IMR-90 (cell line): Measurements from ENCODE around the gene NKX2-1. TPM values are rescaled to one million over a fixed set of nuclear protein-coding genes. Genes with fewer than 3 reads are reported as not detected.

Source experiments
- ATAC-seq: fragments of 200-7000 bp; cut with Tn5 transposase; 2 replicates; pipeline ENCODE4 v1.9.1; 2020; ENCODE audit warnings: low read depth, mild to moderate bottlenecking, moderate library complexity
- BruUV-seq: library from RNA; stranded (reverse); fragments of 400-500 nt; replicated peaks from 2 replicates; lab custom pipeline; 2021; lab: Mats Ljungman, UMichigan
- CTCF ChIA-PET: fragments of 300-600 bp; formaldehyde crosslinking; extraction: SDS; loops from one replicate; lab custom pipeline; 2021; ENCODE audit warnings: antibody characterized with exemption; lab: Yijun Ruan, JAX
- POLR2A ChIA-PET: fragments of 300-600 bp; sonication (Branson Sonifier 250); formaldehyde crosslinking; loops from one replicate; lab custom pipeline; 2022; ENCODE audit warnings: antibody characterized with exemption; ENCODE audit not compliant: unreplicated experiment; lab: Charles Lee
- DNase-seq: peaks from one replicate; pipeline ENCODE4 v3.0.0; 2013
- H2AFZ ChIP-seq: replicated peaks from 2 replicates; pipeline ENCODE3; 2013; ENCODE audit warnings: low read length, mild to moderate bottlenecking; ENCODE audit not compliant: poor library complexity
- H2AK5ac ChIP-seq: 2 replicates; pipeline ENCODE4 v1.6.1; 2013; ENCODE audit warnings: low read depth, low read length, inconsistent platforms
- H2AK9ac ChIP-seq: replicated peaks from 2 replicates; pipeline ENCODE3; 2013; ENCODE audit warnings: mild to moderate bottlenecking, low read depth, low read length, moderate library complexity; ENCODE audit not compliant: poor library complexity
- H2BK120ac ChIP-seq: 2 replicates; pipeline ENCODE4 v1.6.1; 2013; ENCODE audit warnings: low read depth, low read length, inconsistent platforms
- H2BK15ac ChIP-seq: 3 replicates; pipeline ENCODE4 v1.6.1; 2013; ENCODE audit warnings: low read depth, low read length, inconsistent platforms
- H2BK20ac ChIP-seq: 2 replicates; pipeline ENCODE4 v1.6.1; 2013; ENCODE audit warnings: low read depth, mild to moderate bottlenecking, inconsistent platforms, low read length, moderate library complexity
- H2BK5ac ChIP-seq: 2 replicates; pipeline ENCODE4 v1.6.1; 2013; ENCODE audit warnings: mild to moderate bottlenecking, low read depth, low read length, inconsistent platforms; ENCODE audit not compliant: poor library complexity, severe bottlenecking
- H3K14ac ChIP-seq: replicated peaks from 2 replicates; pipeline ENCODE4 v1.6.1; 2013; ENCODE audit warnings: low read depth, low read length, inconsistent platforms
- H3K18ac ChIP-seq: 2 replicates; pipeline ENCODE4 v1.6.1; 2013; ENCODE audit warnings: low read depth, low read length, control low read depth
- H3K23ac ChIP-seq: 2 replicates; pipeline ENCODE4 v1.6.1; 2013; ENCODE audit warnings: low read depth, low read length, inconsistent platforms
- H3K27ac ChIP-seq: 2 replicates; pipeline ENCODE4 v1.5.1; 2013; ENCODE audit warnings: mild to moderate bottlenecking, control low read depth, low read length; ENCODE audit not compliant: insufficient read depth
- H3K27me3 ChIP-seq: 2 replicates; pipeline ENCODE4 v1.6.1; 2013; ENCODE audit warnings: low read length; ENCODE audit not compliant: control insufficient read depth, insufficient read depth
- H3K36me3 ChIP-seq: 2 replicates; pipeline ENCODE4 v1.6.1; 2013; ENCODE audit warnings: low read length, mixed read lengths; ENCODE audit not compliant: control insufficient read depth, insufficient read depth
- H3K4ac ChIP-seq: 2 replicates; pipeline ENCODE4 v1.6.1; 2013; ENCODE audit warnings: low read depth, low read length, inconsistent platforms
- H3K4me1 ChIP-seq: 2 replicates; pipeline ENCODE4 v1.6.1; 2013; ENCODE audit warnings: low read length, mixed read lengths; ENCODE audit not compliant: control insufficient read depth, insufficient read depth
- H3K4me2 ChIP-seq: 2 replicates; pipeline ENCODE4 v1.6.1; 2013; ENCODE audit warnings: low read depth, mild to moderate bottlenecking, control low read depth, low read length, moderate library complexity
- H3K4me3 ChIP-seq: 2 replicates; pipeline ENCODE4 v1.5.1; 2013; ENCODE audit warnings: low read depth, mild to moderate bottlenecking, control low read depth, low read length, moderate library complexity; ENCODE audit not compliant: insufficient read depth
- H3K56ac ChIP-seq: 2 replicates; pipeline ENCODE4 v1.6.1; 2013; ENCODE audit warnings: low read length, inconsistent platforms; ENCODE audit not compliant: insufficient read depth; ENCODE audit errors: extremely low read depth
- H3K79me1 ChIP-seq, 2 experiments: 2 replicates each; pipeline ENCODE4 v1.6.1; 2013; ENCODE audit warnings: low read length in 2 of 2, inconsistent platforms in 1 of 2, low read depth in 1 of 2
- H3K9ac ChIP-seq: 2 replicates; pipeline ENCODE4 v1.6.1; 2013; ENCODE audit warnings: low read depth, low read length, control low read depth
- H3K9me1 ChIP-seq: 2 replicates; pipeline ENCODE4 v1.6.1; 2013; ENCODE audit warnings: low read length, inconsistent platforms; ENCODE audit not compliant: insufficient read depth
- H3K9me3 ChIP-seq: 2 replicates; pipeline ENCODE4 v1.6.1; 2013; ENCODE audit warnings: low read length; ENCODE audit not compliant: control insufficient read depth, insufficient read depth
- H4K20me1 ChIP-seq: 2 replicates; pipeline ENCODE4 v1.6.1; 2013; ENCODE audit warnings: low read length, inconsistent platforms; ENCODE audit not compliant: insufficient read depth
- H4K5ac ChIP-seq: 2 replicates; pipeline ENCODE4 v1.6.1; 2013; ENCODE audit warnings: mild to moderate bottlenecking, low read depth, low read length, control low read depth
- H4K8ac ChIP-seq, 2 experiments: 2 replicates each; pipeline ENCODE4 v1.6.1; 2013; ENCODE audit warnings: low read depth in 2 of 2, low read length in 2 of 2, control low read depth in 1 of 2, inconsistent platforms in 1 of 2
- H4K91ac ChIP-seq: 2 replicates; pipeline ENCODE4 v1.6.1; 2013; ENCODE audit warnings: low read depth, low read length, inconsistent platforms; ENCODE audit not compliant: insufficient read depth
- CEBPB ChIP-seq: IDR thresholded peaks from 2 replicates; pipeline ENCODE4 v1.6.1; 2012; ENCODE audit warnings: low read depth, low read length, improper control_type of control experiment
- SMC3 ChIP-seq: fragments of 150-350 bp; IDR thresholded peaks from 2 replicates; pipeline ENCODE4 v1.6.1; 2016; ENCODE audit warnings: low read depth, mild to moderate bottlenecking, antibody characterized with exemption, low read length, moderate library complexity
- USF2 ChIP-seq: fragments of 150-350 bp; IDR thresholded peaks from 2 replicates; pipeline ENCODE4 v1.6.1; 2017; ENCODE audit warnings: mild to moderate bottlenecking, antibody characterized with exemption, low read length, low read depth
- WGBS, 2 experiments: methylation state at CpG; one replicate each; pipeline versions ENCODE4 v1.1.5 to v1.1.7; 2013; ENCODE audit warnings: missing lambda C conversion rate in 2 of 2; ENCODE audit not compliant: insufficient read length in 1 of 2; ENCODE audit errors: extremely low coverage in 2 of 2; 5-methylcytosine and 5-hydroxymethylcytosine counted together
- dilution Hi-C: fragments of 300-500 bp; cut with HindIII; formaldehyde crosslinking; loops from one replicate; pipeline ENCODE4 v1.14.3; 2018; ENCODE audit warnings: low sequenced_read_pairs; ENCODE audit not compliant: unreplicated experiment
- in situ Hi-C: fragments of 300-500 bp; cut with MboI; formaldehyde crosslinking; loops from 3 replicates; pipeline ENCODE4 v1.14.3; 2019; ENCODE audit warnings: low sequenced_read_pairs, inconsistent platforms, mixed read lengths
- intact Hi-C: fragments of 100-400 bp; cut with micrococcal nuclease; formaldehyde crosslinking; loops from 2 replicates; pipeline ENCODE4 v1.10.0; 2022
- polyA plus RNA-seq, 3 experiments: library from polyadenylated mRNA; depleted of rRNA; stranded (reverse); fragments of >200 nt; gene quantifications; 2 replicates each; pipeline ENCODE4 v1.2.3, GENCODE V29; 2012; ENCODE audit warnings: low replicate concordance in 1 of 3
- total RNA-seq: library from RNA; depleted of rRNA; stranded (reverse); fragments of >200 nt; gene quantifications from 2 replicates; pipeline ENCODE4 v1.2.3, GENCODE V29; 2012

NKX2-1 gene
- total and polyA plus RNA-seq, 2 of the 4 experiments (the other 2 are of a cell fraction), result not detected

- no CpG with 5 or more reads among the region's 4 CpGs for WGBS, 2 experiments
- H2BK5ac ChIP-seq, result no peak overlapping the region
- dilution Hi-C loops, result no loop called here
- no peak overlapping the region for H2AK9ac ChIP-seq
- no peak overlapping the region for H3K4me2 ChIP-seq
- no peaks in the 10 kb centered on the region for H3K4me1 ChIP-seq
- H2AK5ac ChIP-seq, result no peak overlapping the region
- no TSS peak for BruUV-seq
- no peaks in the 10 kb centered on the region for H3K36me3 ChIP-seq
- no peak overlapping the region for H2BK120ac ChIP-seq
- no peak overlapping the region for H4K91ac ChIP-seq
- no peak overlapping the region for H3K18ac ChIP-seq
- intact Hi-C loops, result no loop called here
- no peak overlapping the region for H2AFZ ChIP-seq
- no peak overlapping the region for H4K8ac ChIP-seq
- no peaks in the 10 kb centered on the region for H3K9me3 ChIP-seq
- no peak overlapping the region for H3K14ac ChIP-seq
- no peak overlapping the region for H3K56ac ChIP-seq
- no peak overlapping the region for H2BK15ac ChIP-seq
- H3K9ac ChIP-seq, result no peak overlapping the region
- no peaks in the 10 kb centered on the region for H3K9me1 ChIP-seq
- H2BK20ac ChIP-seq, result no peak overlapping the region
- H4K5ac ChIP-seq, result no peak overlapping the region
- H3K4ac ChIP-seq, result no peak overlapping the region
- H3K27me3 ChIP-seq, result peaks cover 2% of the 10 kb centered on the region; the same call in 1 of the 2 replicates
- DNase-seq (no peak), ATAC-seq (no peak)
- in situ Hi-C loops, result no loop called here
- no peak for TF ChIP-seq USF2
- no peak for TF ChIP-seq SMC3
- TF ChIP-seq CEBPB, result no peak
- POLR2A ChIA-PET, result no interaction called here
- H4K20me1 ChIP-seq, result no peaks in the 10 kb centered on the region
- H3K4me3 ChIP-seq, result no peak overlapping the region
- H3K27ac ChIP-seq, result no peak overlapping the region
- CTCF ChIA-PET, result no interaction called here
- no peak overlapping the region for H3K23ac ChIP-seq
- H3K79me1 ChIP-seq, result no peaks in the 10 kb centered on the region
These were observed 23.7 kb downstream of the NKX2-1 start for GRCh38 chr14:36496346-36496745.
